ENCODE results near the gene FGF14. TPM values are rescaled to one million over a fixed set of nuclear protein-coding genes. Genes with fewer than 3 reads are reported as not detected.

FGF14 gene
- total RNA-seq, 1 experiment from 2014 or later: 0.22 TPM

DNA sequence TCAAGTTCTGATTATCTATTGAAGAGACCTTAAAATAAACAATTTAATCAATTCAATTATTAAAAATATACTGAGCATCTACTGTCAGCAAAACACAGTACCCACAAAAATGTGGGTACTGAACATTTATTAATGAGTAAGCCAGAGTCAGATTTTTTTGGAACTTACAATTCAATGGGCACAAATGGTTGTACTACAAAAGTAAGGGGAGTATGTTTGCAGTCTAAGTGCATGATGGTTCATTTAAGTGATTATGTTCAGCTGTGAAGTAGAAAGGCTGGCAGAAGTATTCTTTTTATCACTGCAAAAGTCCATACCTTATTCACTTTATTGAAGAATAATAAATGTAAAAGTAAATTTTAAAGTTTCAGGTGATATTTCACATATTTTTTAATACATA, 27.6 kb downstream of the FGF14 start:
- no peak overlapping the region for H3K4me2 ChIP-seq (ENCODE audit: insufficient read depth, insufficient read length, low read length)
- Mint-ChIP-seq H3K36me3 (ENCODE audit: insufficient read depth in 1 of 3, low read depth in 3 of 3) (no peaks in the 10 kb centered on the region), H3K4me1 (no peaks in the 10 kb centered on the region), H3K27ac (no peak overlapping the region), H3K27me3 (ENCODE audit: low read depth) (no peaks in the 10 kb centered on the region), H3K4me3 (no peak overlapping the region), H3K9me3 (no peaks in the 10 kb centered on the region)
- H2BK15ac ChIP-seq (ENCODE audit: low read depth, low read length): no peak overlapping the region
- no peak overlapping the region for H3K27ac ChIP-seq (ENCODE audit: insufficient read length, low read depth, low read length)
- TF ChIP-seq, protein P1, sequence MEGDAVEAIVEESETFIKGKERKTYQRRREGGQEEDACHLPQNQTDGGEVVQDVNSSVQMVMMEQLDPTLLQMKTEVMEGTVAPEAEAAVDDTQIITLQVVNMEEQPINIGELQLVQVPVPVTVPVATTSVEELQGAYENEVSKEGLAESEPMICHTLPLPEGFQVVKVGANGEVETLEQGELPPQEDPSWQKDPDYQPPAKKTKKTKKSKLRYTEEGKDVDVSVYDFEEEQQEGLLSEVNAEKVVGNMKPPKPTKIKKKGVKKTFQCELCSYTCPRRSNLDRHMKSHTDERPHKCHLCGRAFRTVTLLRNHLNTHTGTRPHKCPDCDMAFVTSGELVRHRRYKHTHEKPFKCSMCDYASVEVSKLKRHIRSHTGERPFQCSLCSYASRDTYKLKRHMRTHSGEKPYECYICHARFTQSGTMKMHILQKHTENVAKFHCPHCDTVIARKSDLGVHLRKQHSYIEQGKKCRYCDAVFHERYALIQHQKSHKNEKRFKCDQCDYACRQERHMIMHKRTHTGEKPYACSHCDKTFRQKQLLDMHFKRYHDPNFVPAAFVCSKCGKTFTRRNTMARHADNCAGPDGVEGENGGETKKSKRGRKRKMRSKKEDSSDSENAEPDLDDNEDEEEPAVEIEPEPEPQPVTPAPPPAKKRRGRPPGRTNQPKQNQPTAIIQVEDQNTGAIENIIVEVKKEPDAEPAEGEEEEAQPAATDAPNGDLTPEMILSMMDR (conservative IDR thresholded peaks at IDR 0.05): no peak
- H3K23ac ChIP-seq (ENCODE audit: insufficient read length, low read depth, low read length): no peak overlapping the region
- H2AFZ ChIP-seq (ENCODE audit: low read length): no peak overlapping the region
- no peak overlapping the region for H2BK5ac ChIP-seq (ENCODE audit: insufficient read length, low read length)
- H3T11ph ChIP-seq (ENCODE audit: low read length): no peak overlapping the region
- no peak for DNase-seq
- no peaks in the 10 kb centered on the region for H4K20me1 ChIP-seq (ENCODE audit: control insufficient read depth, insufficient read depth, insufficient read length)
- no peak overlapping the region for H4K5ac ChIP-seq (ENCODE audit: insufficient read length, low read depth, low read length)
- H2AK5ac ChIP-seq (ENCODE audit: insufficient read length, low read length): no peak overlapping the region
- H4K8ac ChIP-seq (replicated peaks; ENCODE audit: insufficient read length, low read depth, low read length): no peak overlapping the region
- H3K9ac ChIP-seq (ENCODE audit: extremely low read depth, insufficient read length, low read length): no peak overlapping the region
- H3K18ac ChIP-seq (ENCODE audit: insufficient read length, low read depth, low read length): no peak overlapping the region
- no peaks in the 10 kb centered on the region for H3K23me2 ChIP-seq (ENCODE audit: insufficient read length, low read depth, low read length, poor library complexity, severe bottlenecking)
- H2BK120ac ChIP-seq (ENCODE audit: low read depth, low read length, poor library complexity, severe bottlenecking): no peak overlapping the region
- H3K4ac ChIP-seq (ENCODE audit: low read depth, low read length): no peak overlapping the region
- H3K14ac ChIP-seq (ENCODE audit: insufficient read depth, low read length): no peak overlapping the region
- no peaks in the 10 kb centered on the region for H3K9me3 ChIP-seq (ENCODE audit: control insufficient read depth, low read depth, low read length)
- H3K27me3 ChIP-seq (ENCODE audit: insufficient read depth, low read length): no peaks in the 10 kb centered on the region
- H3K56ac ChIP-seq (ENCODE audit: insufficient read length, low read depth, low read length): no peak overlapping the region
- no peaks in the 10 kb centered on the region for H3K79me1 ChIP-seq (ENCODE audit: insufficient read depth, low read depth, low read length, poor library complexity, severe bottlenecking)
- no peak overlapping the region for H2BK12ac ChIP-seq (ENCODE audit: insufficient read length, low read depth, low read length)
- no peak overlapping the region for H4K91ac ChIP-seq (ENCODE audit: insufficient read length, low read depth, low read length)
- H3K79me2 ChIP-seq (ENCODE audit: insufficient read depth, low read length): no peaks in the 10 kb centered on the region
- no peak overlapping the region for H2BK20ac ChIP-seq (ENCODE audit: low read depth, low read length, poor library complexity, severe bottlenecking)
- H3K4me1 ChIP-seq (ENCODE audit: insufficient read depth, low read length): no peaks in the 10 kb centered on the region

Measured in H9 (cell line).